Loucy (cell line): ENCODE results near the gene HOMER1.

Experiments used
- H2AFZ ChIP-seq: fragments of 200-600 bp; sonication (generic); 2 replicates; pipeline ENCODE4 v1.6.0; 2016; ENCODE audit warnings: antibody characterized with exemption, mild to moderate bottlenecking, low read length, moderate library complexity
- H3F3A ChIP-seq: fragments of 200-600 bp; 2 replicates; pipeline ENCODE4 v1.6.0; 2016; ENCODE audit warnings: antibody characterized with exemption, low read depth, mild to moderate bottlenecking
- H3K27me3 ChIP-seq: fragments of 200-600 bp; sonication (generic); 2 replicates; pipeline ENCODE4 v1.6.1; 2014; ENCODE audit warnings: low read length, mild to moderate bottlenecking; ENCODE audit not compliant: insufficient read depth, poor library complexity, severe bottlenecking
- H3K36me3 ChIP-seq: fragments of 200-600 bp; sonication (generic); 2 replicates; pipeline ENCODE4 v1.6.1; 2016; ENCODE audit warnings: low read length; ENCODE audit not compliant: insufficient read depth
- H3K4me1 ChIP-seq: fragments of 200-600 bp; sonication (generic); 2 replicates; pipeline ENCODE4 v1.5.1; 2014; ENCODE audit warnings: low read length, mild to moderate bottlenecking; ENCODE audit not compliant: insufficient read depth, poor library complexity, severe bottlenecking
- H3K4me2 ChIP-seq: fragments of 200-600 bp; sonication (generic); 2 replicates; pipeline ENCODE4 v1.6.0; 2014; ENCODE audit warnings: antibody characterized with exemption, low read length, low read depth, mild to moderate bottlenecking; ENCODE audit not compliant: poor library complexity, severe bottlenecking
- H3K4me3 ChIP-seq: fragments of 200-600 bp; sonication (generic); 2 replicates; pipeline ENCODE4 v1.5.1; 2014; ENCODE audit warnings: low read length, mild to moderate bottlenecking, mixed read lengths; ENCODE audit not compliant: poor library complexity, severe bottlenecking
- H3K79me2 ChIP-seq: fragments of 200-600 bp; sonication (generic); 2 replicates; pipeline ENCODE4 v1.6.1; 2014; ENCODE audit warnings: low read length; ENCODE audit not compliant: insufficient read depth
- H3K9ac ChIP-seq: fragments of 200-600 bp; sonication (generic); 2 replicates; pipeline ENCODE4 v1.6.0; 2014; ENCODE audit warnings: mild to moderate bottlenecking, low read depth, low read length, moderate library complexity; ENCODE audit not compliant: poor library complexity, severe bottlenecking
- H3K9me2 ChIP-seq: fragments of 200-600 bp; sonication (generic); replicated peaks from 2 replicates; pipeline ENCODE4 v1.6.1; 2016; ENCODE audit warnings: low read depth, low read length, mixed read lengths
- H3K9me3 ChIP-seq: fragments of 200-600 bp; sonication (generic); 2 replicates; pipeline ENCODE4 v1.6.1; 2014; ENCODE audit warnings: mild to moderate bottlenecking, antibody characterized with exemption, low read length, low read depth; ENCODE audit not compliant: insufficient read depth
- H4K20me1 ChIP-seq: fragments of 200-600 bp; sonication (generic); 2 replicates; pipeline ENCODE4 v1.6.0; 2014; ENCODE audit warnings: antibody characterized with exemption, low read length, mild to moderate bottlenecking; ENCODE audit not compliant: insufficient read depth, poor library complexity, severe bottlenecking
- CTCF ChIP-seq: fragments of 200-600 bp; sonication (generic); conservative IDR thresholded peaks from 2 replicates; pipeline ENCODE4 v1.5.1; 2014; ENCODE audit warnings: mild to moderate bottlenecking, antibody characterized with exemption, low read length
- EZH2phosphoT487 ChIP-seq: fragments of 200-600 bp; IDR thresholded peaks from 2 replicates; pipeline ENCODE4 v1.6.1; 2018; ENCODE audit warnings: antibody characterized with exemption, mild to moderate bottlenecking, moderate library complexity, borderline replicate concordance

Gene HOMER1

GRCh38 chr5:79413112-79413511, 100.8 kb downstream of the HOMER1 start:
- TF ChIP-seq CTCF = no peak
- no peak for TF ChIP-seq EZH2phosphoT487
- no peak overlapping the region for H2AFZ ChIP-seq
- H3K9ac ChIP-seq = no peak overlapping the region
- no peaks in the 10 kb centered on the region for H3K79me2 ChIP-seq
- H3K36me3 ChIP-seq = no peaks in the 10 kb centered on the region
- no peaks in the 10 kb centered on the region for H3K4me1 ChIP-seq
- no peak overlapping the region for H3K4me3 ChIP-seq
- H3K9me2 ChIP-seq = no peaks in the 10 kb centered on the region
- 0 out of 2 replicates have a peak, but pooled peaks cover 4% of the 10 kb centered on the region for H3K9me3 ChIP-seq
- no peaks in the 10 kb centered on the region for H4K20me1 ChIP-seq
- H3K4me2 ChIP-seq = no peak overlapping the region
- H3F3A ChIP-seq = no peaks in the 10 kb centered on the region
- H3K27me3 ChIP-seq = no peaks in the 10 kb centered on the region

- H3K4me1 ChIP-seq = no peaks in the 10 kb centered on the region
- no peak overlapping the region for H3K4me3 ChIP-seq
- no peaks in the 10 kb centered on the region for H3K36me3 ChIP-seq
- H3K9ac ChIP-seq = no peak overlapping the region
- H3F3A ChIP-seq = no peaks in the 10 kb centered on the region
- 0 out of 2 replicates have a peak, but pooled peaks cover 4% of the 10 kb centered on the region for H3K9me3 ChIP-seq
- H2AFZ ChIP-seq = no peak overlapping the region
- no peak for TF ChIP-seq EZH2phosphoT487
- no peaks in the 10 kb centered on the region for H4K20me1 ChIP-seq
- H3K4me2 ChIP-seq = no peak overlapping the region
- no peaks in the 10 kb centered on the region for H3K79me2 ChIP-seq
- H3K9me2 ChIP-seq = no peaks in the 10 kb centered on the region
- H3K27me3 ChIP-seq = no peaks in the 10 kb centered on the region
These were observed 105.9 kb downstream of the HOMER1 start for GRCh38 chr5:79408028-79408427.

- H3K9me3 ChIP-seq = 0 out of 2 replicates have a peak, but pooled peaks cover 4% of the 10 kb centered on the region
- no peak overlapping the region for H3K4me2 ChIP-seq
- no peaks in the 10 kb centered on the region for H3F3A ChIP-seq
- H3K4me3 ChIP-seq = no peak overlapping the region
- H3K27me3 ChIP-seq = no peaks in the 10 kb centered on the region
- no peak overlapping the region for H3K9ac ChIP-seq
- no peaks in the 10 kb centered on the region for H3K79me2 ChIP-seq
- H3K4me1 ChIP-seq = no peaks in the 10 kb centered on the region
- H2AFZ ChIP-seq = no peak overlapping the region
- H3K36me3 ChIP-seq = no peaks in the 10 kb centered on the region
- H4K20me1 ChIP-seq = no peaks in the 10 kb centered on the region
- TF ChIP-seq CTCF (no peak), EZH2phosphoT487 (no peak)
- no peaks in the 10 kb centered on the region for H3K9me2 ChIP-seq
These were observed 106.3 kb downstream of the HOMER1 start for GRCh38 chr5:79407591-79407990.

- Histone ChIP-seq H4K20me1 (no peaks in the 10 kb centered on the region), H3K9me2 (no peaks in the 10 kb centered on the region), H3K27me3 (no peaks in the 10 kb centered on the region), H3K4me3 (no peak overlapping the region), H3F3A (no peaks in the 10 kb centered on the region), H3K4me1 (no peaks in the 10 kb centered on the region), H3K4me2 (no peak overlapping the region), H3K9ac (no peak overlapping the region), H2AFZ (no peak overlapping the region), H3K79me2 (no peaks in the 10 kb centered on the region), H3K36me3 (peaks cover 7% of the 10 kb centered on the region; the same call in 1 of the 2 replicates), H3K9me3 (no peaks in the 10 kb centered on the region)
- TF ChIP-seq CTCF = no peak
These were observed 112.7 kb downstream of the HOMER1 start for GRCh38 chr5:79401216-79401615.
